GM12891 (cell line): ENCODE measurements around the gene RCBTB2.

ENCODE experiments used
- DNase-seq: peaks from one replicate; pipeline ENCODE4 v3.0.0; 2011; ENCODE audit warnings: low spot score; ENCODE audit not compliant: insufficient read length
- FAIRE-seq: peaks from 2 replicates; lab custom pipeline; 2011; peaks lifted over from hg19 to GRCh38; lab: Jason Lieb, UNC
- PAX5 ChIP-seq: IDR thresholded peaks from 2 replicates; pipeline ENCODE4 v1.6.1; 2011; ENCODE audit warnings: low read length, moderate library complexity, mild to moderate bottlenecking; ENCODE audit not compliant: insufficient read depth, severe bottlenecking
- POLR2A ChIP-seq: IDR thresholded peaks from 2 replicates; pipeline ENCODE4 v1.6.1; 2011; ENCODE audit warnings: low read depth, low read length, control low read depth
- POLR2AphosphoS5 ChIP-seq: IDR thresholded peaks from 2 replicates; pipeline ENCODE4 v1.6.1; 2011; ENCODE audit warnings: low read depth, low read length, control low read depth
- POU2F2 ChIP-seq: IDR thresholded peaks from 2 replicates; pipeline ENCODE4 v1.6.1; 2011; ENCODE audit warnings: low read depth, mild to moderate bottlenecking, control low read depth, low read length, moderate library complexity
- SPI1 ChIP-seq: IDR thresholded peaks from 2 replicates; pipeline ENCODE4 v1.6.1; 2011; ENCODE audit warnings: low read depth, low read length, control low read depth
- TAF1 ChIP-seq: IDR thresholded peaks from 2 replicates; pipeline ENCODE4 v1.6.1; 2011; ENCODE audit warnings: low read depth, low read length, control low read depth

RCBTB2 gene

DNA sequence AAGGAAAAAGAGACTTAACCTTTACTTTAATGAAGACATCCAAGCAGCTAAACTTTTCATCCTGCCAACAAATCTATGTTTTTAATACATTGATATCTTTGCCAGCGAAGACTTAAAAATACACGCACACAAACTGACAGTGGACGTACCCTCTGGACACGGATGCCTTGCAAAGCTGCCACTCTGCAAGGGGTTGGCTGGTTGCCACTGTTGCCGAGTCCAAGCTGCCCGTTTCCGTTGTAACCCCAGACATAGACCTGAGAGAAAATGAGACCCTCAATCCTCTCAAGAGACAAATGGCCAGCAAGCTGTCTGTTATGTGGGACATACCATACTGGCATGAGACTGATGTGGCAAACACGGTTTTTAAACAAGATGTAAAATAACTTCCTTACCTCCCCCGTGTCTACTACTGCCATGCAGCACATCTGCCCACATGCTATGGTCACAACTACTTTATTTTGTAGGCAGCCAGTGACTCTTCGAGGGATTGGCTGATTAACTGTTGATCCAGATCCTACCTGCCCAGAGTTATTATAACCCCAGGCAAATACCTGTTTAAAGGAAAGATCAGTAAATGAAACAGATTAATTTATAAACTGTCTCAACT is 21.2 kb downstream of the RCBTB2 start:
- FAIRE-seq (peak; percentile 72), DNase-seq (no peak)
- no peak for TF ChIP-seq POLR2A
- no peak for TF ChIP-seq SPI1
- no peak for TF ChIP-seq PAX5
- TF ChIP-seq POU2F2 = no peak
- TF ChIP-seq TAF1 = no peak
- TF ChIP-seq POLR2AphosphoS5 = no peak

DNA sequence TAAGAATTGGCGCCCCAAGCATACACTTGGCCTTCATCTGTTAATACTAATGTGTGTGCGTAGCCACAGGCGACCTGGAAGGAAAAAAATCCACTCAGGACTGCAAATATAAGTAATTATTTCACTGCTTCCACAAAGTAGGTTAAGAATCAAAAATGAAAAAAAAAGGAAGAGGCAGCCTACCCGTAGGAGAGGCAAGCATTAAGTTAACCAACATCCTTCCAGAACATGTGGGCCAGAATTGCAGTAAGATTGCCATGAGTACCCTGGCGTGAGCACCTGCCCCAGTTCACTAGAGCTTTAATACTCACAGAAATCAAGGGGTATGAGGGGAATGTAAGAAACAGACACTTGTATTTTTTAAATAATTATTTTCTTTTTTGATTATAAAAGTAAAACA is 22.2 kb downstream of the RCBTB2 start:
- FAIRE-seq = no peak
- TF ChIP-seq POU2F2 (no peak), POLR2AphosphoS5 (no peak), PAX5 (no peak), SPI1 (no peak), TAF1 (no peak), POLR2A (no peak)
- DNase-seq = no peak

DNA sequence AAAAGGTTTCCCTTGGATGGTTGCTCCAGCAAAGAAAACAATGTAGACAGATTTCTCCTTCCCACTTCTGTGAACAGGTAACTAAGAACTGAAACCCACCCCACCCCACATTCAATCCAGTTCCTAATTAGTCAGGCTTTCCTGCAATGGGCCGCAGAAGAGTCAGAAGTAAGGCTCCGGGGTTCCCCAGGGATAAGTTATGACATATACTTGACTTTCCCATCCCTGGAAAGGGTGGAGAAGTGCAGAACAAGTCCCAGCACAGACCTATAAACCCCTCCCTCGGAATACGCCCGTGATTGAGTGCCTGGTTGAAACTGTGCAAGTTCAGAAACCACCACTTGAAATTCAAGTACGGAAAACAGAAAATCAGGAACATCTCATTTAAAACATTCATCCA is 24.9 kb downstream of the RCBTB2 start:
- DNase-seq (no peak), FAIRE-seq (no peak)
- TF ChIP-seq POLR2AphosphoS5 = no peak
- no peak for TF ChIP-seq PAX5
- TF ChIP-seq SPI1 = no peak
- no peak for TF ChIP-seq POLR2A
- no peak for TF ChIP-seq POU2F2
- TF ChIP-seq TAF1 = no peak

DNA sequence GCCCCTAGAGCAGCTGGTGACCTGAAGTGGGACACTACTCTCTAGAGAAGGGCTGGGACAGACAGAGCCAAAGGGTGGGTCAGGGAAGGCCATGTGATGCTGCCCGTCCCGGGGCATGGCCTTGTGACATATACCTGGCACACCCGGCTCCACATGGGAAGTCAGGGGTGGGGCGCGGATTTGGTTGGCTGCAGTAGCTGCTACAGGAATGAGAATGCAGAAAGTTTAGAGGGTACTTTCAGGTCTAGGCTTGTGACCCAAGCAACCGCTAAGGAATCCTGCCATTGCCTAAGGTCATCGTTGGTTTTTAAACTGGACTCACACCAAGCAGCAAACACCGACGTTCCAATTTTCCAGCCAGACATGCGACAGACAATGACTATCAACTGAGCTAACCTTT is 25.9 kb downstream of the RCBTB2 start:
- FAIRE-seq (no peak), DNase-seq (no peak)
- no peak for TF ChIP-seq SPI1
- TF ChIP-seq TAF1 = no peak
- no peak for TF ChIP-seq POLR2AphosphoS5
- no peak for TF ChIP-seq PAX5
- TF ChIP-seq POLR2A = no peak

DNA sequence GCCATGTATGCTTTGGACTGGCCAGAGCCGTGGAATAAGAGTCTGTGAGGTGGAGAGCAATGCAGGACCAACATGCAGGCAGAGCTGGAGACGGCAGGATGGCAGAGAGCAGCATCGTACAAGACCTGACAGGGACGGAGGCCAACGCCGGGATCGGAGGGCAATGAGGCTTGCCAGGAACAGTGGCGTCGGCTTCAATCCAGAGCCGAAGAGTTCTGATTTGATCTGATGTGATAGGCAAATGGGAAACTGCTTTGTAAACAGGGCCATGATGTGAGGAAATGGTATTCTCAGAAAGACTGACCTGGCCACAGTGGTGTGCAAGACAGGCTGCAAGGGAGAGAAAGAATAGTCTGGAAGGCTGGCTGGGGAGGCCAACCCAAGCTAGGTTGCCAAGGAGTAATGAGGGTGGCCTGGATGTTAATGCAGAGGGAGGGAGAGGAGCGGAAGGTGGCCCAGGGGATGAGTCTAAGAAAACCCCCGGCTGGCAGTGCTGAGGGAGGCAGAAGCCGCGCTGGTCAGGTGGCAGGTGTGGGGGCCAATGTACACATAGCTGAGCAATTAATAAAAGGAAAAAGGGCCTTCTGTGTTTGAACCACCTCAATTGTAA is 26.7 kb downstream of the RCBTB2 start:
- FAIRE-seq (no peak), DNase-seq (no peak)

DNA sequence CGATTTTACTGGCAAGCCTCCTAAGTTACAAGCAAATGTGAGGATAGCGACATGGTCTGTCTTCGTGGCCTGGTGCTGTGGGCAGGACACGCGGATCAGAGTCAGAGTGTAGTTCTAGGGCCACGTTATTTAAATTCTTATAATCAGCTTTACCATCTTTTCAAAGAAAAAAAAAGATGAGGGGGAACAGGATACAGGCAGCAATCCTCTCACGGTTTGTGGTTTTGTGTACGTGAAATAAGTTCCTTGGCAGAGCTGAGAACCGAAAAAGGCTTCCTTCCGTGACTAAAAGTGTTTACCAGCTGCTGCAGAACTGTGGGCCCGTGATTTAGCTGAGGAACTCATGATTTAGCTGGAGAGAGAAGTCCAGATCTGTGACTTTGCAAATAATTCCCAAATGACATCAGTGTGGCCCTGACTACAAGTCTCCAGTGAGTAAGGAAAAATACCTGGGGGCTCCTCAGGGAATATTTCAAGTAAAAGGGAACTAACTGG is 27.2 kb downstream of the RCBTB2 start:
- DNase-seq = no peak
- FAIRE-seq = peak; percentile 97
- TF ChIP-seq POU2F2 (no peak), SPI1 (peak; percentile 62), PAX5 (peak; percentile 51)

More for the DNA sequence above, 26.7 kb downstream of the RCBTB2 start:
- no peak for TF ChIP-seq TAF1

DNA sequence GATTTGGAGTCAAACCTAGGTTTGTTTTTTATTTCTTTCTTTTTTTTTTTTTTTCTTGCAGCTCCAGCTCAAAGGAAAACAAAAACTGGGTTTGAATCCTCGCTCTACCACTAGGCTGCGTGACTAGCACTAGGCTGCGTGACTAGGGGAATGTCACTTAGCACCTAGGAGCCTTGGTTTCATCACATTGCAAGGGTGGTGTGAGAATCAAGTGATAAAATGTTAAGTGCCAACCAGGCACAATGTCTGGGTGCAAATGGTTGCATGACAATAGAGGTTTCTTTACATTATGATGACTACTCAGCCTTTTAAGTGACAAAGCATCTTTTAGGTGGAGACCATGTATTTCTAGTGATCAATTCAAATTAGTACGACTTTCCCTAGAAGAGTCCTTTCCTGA is 27.9 kb downstream of the RCBTB2 start:
- TF ChIP-seq POLR2AphosphoS5 (no peak), TAF1 (no peak), POU2F2 (no peak)
- FAIRE-seq (no peak), DNase-seq (no peak)

DNA sequence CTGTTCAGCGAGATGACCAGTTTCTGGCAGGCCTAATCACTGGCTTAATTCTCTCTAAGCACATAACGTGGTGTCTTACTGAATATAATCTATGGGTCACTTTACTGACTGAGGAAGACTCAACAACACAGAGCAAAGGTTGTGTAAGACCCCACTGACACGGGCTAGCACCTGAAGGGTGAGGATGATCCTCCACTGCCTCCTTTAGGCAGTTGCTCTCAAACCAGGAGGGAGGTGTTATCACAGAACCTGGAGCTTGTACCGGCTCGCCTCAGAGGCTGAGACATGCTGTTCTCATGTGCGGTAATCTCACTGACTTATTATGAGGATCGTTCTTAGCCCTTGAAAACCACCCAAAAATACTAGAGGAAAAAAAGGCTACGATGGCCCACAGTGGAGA is 28.3 kb downstream of the RCBTB2 start:
- TF ChIP-seq POLR2AphosphoS5 = no peak
- no peak for TF ChIP-seq SPI1
- no peak for TF ChIP-seq POU2F2
- TF ChIP-seq TAF1 = no peak
- TF ChIP-seq POLR2A = no peak
- TF ChIP-seq PAX5 = no peak
- FAIRE-seq = peak; percentile 93
- DNase-seq = no peak

DNA sequence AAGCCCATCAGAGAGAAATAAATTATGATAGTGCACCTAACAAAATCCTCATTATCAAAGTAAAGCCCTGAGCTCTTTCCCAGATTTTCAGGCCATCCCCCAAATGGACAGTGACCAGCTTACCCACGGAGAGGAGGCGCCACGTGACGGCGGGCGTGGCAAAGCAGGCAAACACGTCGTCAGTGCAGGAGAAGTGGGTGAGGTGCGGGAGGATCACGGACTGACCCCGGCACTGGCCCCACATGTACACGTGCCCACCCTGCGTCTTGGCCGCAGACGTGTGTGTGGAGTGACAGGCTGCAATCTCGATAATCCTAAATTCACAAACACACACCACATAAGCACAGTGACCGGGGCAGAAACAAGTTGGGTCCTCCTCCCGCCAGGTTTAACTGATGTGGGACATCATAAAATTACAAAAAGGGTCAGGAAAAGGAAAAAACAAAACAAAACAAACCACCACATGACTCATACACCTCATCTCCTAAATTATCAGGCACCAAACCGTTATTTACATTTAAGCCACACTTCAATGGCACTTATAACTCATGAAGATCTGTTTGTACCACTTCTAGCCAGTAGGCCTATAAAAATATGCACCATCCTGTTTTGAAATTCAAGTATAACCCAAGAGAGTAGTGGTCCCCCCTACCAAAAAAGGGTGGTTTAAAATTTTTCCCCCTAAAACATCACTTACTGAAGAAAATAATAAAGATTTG is 30.1 kb downstream of the RCBTB2 start:
- TF ChIP-seq POLR2A = no peak; the same call in 1 of the 2 replicates
- no peak for TF ChIP-seq POU2F2
- no peak for TF ChIP-seq PAX5
- no peak for TF ChIP-seq POLR2AphosphoS5
- no peak for TF ChIP-seq SPI1
- no peak for TF ChIP-seq TAF1
- FAIRE-seq (peak; percentile 86), DNase-seq (no peak)

DNA sequence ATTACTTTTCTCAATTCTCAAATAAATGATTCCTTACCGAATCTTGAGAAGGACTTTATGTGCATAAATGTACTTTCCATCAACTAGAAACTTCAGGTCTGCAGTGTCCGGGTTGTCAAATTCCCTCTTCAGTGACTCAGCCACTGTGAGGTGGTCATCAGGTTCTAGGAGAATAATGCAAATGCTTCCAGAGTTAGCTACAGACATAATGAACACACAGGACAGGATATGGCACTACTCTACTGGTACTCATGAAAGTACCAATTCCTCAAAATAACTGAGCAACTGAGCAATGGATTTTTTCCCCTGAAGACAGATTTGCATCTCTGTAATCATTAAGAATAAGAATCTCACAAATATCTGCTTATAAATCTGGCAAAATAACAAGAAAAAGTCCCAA is 31.2 kb downstream of the RCBTB2 start:
- peak; percentile 94 for FAIRE-seq
- DNase-seq = no peak
- TF ChIP-seq PAX5 (no peak), POLR2A (no peak), POU2F2 (peak; percentile 62; the same call in 1 of the 2 replicates), SPI1 (peak; percentile 87), POLR2AphosphoS5 (no peak)
